WTC11 (cell line): ENCODE results near the gene TBRG4.

Experiments used
- ATF3 ChIP-seq: sonication (generic); formaldehyde crosslinking; conservative IDR thresholded peaks from 2 replicates; pipeline ENCODE4 v1.8.1; 2022; ENCODE audit warnings: mild to moderate bottlenecking, missing genetic modification reagents
- CREB1 ChIP-seq: sonication (generic); formaldehyde crosslinking; IDR thresholded peaks from 2 replicates; pipeline ENCODE4 v1.8.0; 2023; ENCODE audit warnings: mild to moderate bottlenecking, missing genetic modification reagents
- CTCF ChIP-seq: fragments of 200-600 bp; IDR thresholded peaks from 2 replicates; pipeline ENCODE4 v1.8.0; 2022; ENCODE audit warnings: antibody characterized with exemption
- E2F5 ChIP-seq: sonication (generic); formaldehyde crosslinking; IDR thresholded peaks from 2 replicates; pipeline ENCODE4 v1.8.1; 2022; ENCODE audit warnings: mild to moderate bottlenecking, moderate library complexity, missing genetic modification reagents
- ELF4 ChIP-seq: sonication (generic); formaldehyde crosslinking; IDR thresholded peaks from 2 replicates; pipeline ENCODE4 v1.8.1; 2022; ENCODE audit warnings: low read depth, mild to moderate bottlenecking, moderate library complexity, missing genetic modification reagents
- ESRRA ChIP-seq: sonication (generic); formaldehyde crosslinking; IDR thresholded peaks from 2 replicates; pipeline ENCODE4 v1.8.1; 2022; ENCODE audit warnings: mild to moderate bottlenecking, missing genetic modification reagents, borderline replicate concordance
- ETV6 ChIP-seq: sonication (generic); formaldehyde crosslinking; IDR thresholded peaks from 2 replicates; pipeline ENCODE4 v1.8.1; 2022; ENCODE audit warnings: mild to moderate bottlenecking, missing genetic modification reagents
- FOXP1 ChIP-seq: sonication (generic); formaldehyde crosslinking; IDR thresholded peaks from 2 replicates; pipeline ENCODE4 v1.8.0; 2022; ENCODE audit warnings: missing genetic modification reagents, mild to moderate bottlenecking, moderate library complexity, borderline replicate concordance
- FOXP4 ChIP-seq: sonication (generic); formaldehyde crosslinking; IDR thresholded peaks from 2 replicates; pipeline ENCODE4 v1.8.0; 2022; ENCODE audit warnings: mild to moderate bottlenecking, missing genetic modification reagents
- JUN ChIP-seq: sonication (generic); formaldehyde crosslinking; IDR thresholded peaks from 2 replicates; pipeline ENCODE4 v1.8.0; 2023; ENCODE audit warnings: mild to moderate bottlenecking, missing genetic modification reagents
- RELA ChIP-seq: sonication (generic); formaldehyde crosslinking; IDR thresholded peaks from 2 replicates; pipeline ENCODE4 v1.8.1; 2022; ENCODE audit warnings: missing genetic modification reagents, mild to moderate bottlenecking, borderline replicate concordance
- ZNF121 ChIP-seq: sonication (generic); formaldehyde crosslinking; IDR thresholded peaks from 2 replicates; pipeline ENCODE4 v1.8.0; 2023; ENCODE audit warnings: missing genetic modification reagents
- ZNF423 ChIP-seq: fragments of 250-450 bp; sonication (Bioruptor Pico); IDR thresholded peaks from 2 replicates; pipeline ENCODE4 v2.1.2; 2022; ENCODE audit warnings: mild to moderate bottlenecking, moderate library complexity

- no peak for TF ChIP-seq CREB1 (CRISPR knock-in tag)
- no peak for TF ChIP-seq CTCF
- no peak for TF ChIP-seq E2F5 (CRISPR knock-in tag)
- TF ChIP-seq JUN: no peak
- no peak for TF ChIP-seq RELA (CRISPR knock-in tag)
- TF ChIP-seq ELF4 (CRISPR knock-in tag): no peak
- no peak for TF ChIP-seq FOXP1
- TF ChIP-seq ZNF121: no peak
- TF ChIP-seq ESRRA: no peak
- TF ChIP-seq FOXP4 (CRISPR knock-in tag): no peak
- no peak for TF ChIP-seq ZNF423 (CRISPR knock-in tag)
- no peak for TF ChIP-seq ATF3 (CRISPR knock-in tag)
- TF ChIP-seq ETV6 (CRISPR knock-in tag): no peak
Measured at GRCh38 chr7:45098983-45099839, 12.3 kb downstream of the TBRG4 start.
